DMS153 (cell line): ENCODE results near the gene GASK1B.

Experiments used
- DNase-seq: peaks from one replicate; lab custom pipeline; 2025; lab: John Stamatoyannopoulos, UW

GASK1B gene

DNA sequence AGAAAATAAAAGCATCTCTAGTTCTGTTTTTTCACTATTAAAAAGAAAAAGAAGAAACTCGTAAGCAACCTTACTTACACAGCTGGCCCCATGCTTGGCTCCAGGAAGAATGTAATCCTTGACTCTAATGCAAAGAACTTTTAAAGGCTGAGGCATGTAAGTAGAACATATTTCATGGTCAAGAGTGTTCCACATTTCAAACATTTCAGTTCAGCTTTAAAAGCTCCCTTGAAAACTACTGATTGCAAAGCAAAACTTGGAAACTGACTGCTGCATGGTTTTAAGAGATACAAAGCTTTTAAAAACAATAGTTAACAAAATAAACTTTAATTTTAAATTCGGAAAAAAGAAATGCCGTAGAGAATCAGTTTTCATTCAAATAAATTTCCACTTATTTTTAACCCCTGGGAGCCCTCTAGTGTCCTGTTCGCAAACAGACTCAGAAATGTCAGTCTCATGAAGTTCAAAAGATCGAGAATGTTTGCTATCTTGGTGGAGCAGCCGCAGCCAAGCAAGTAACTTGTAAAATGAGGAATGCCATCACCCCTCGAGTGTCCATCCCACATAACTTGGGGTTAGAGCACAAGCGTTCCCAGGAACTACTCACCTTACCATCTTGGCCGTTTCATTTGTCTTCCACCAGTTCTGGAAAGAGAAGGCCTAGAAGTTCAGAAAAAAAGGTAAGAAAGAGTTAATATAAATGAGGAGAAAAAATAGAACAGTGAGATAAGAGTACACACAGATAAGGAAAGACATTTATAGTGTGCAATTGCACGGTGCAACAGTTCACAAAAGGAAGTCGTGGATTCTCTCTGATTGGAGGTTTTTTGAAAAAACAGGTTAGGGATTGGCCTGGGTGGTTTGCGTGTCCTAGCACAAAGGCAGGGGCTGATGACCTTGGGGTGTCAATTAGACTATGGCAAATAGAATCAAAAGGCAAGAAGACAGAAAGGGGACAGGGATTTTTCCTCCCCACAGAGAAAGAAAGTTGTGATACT, at the start of gene GASK1B:
Gene GASK1B (minus strand): TSS at position 765 of the 998 bp plus-strand sequence. CDS start 1,650 bp downstream, outside the sequence.
- peak; percentile 16 for DNase-seq

DNA sequence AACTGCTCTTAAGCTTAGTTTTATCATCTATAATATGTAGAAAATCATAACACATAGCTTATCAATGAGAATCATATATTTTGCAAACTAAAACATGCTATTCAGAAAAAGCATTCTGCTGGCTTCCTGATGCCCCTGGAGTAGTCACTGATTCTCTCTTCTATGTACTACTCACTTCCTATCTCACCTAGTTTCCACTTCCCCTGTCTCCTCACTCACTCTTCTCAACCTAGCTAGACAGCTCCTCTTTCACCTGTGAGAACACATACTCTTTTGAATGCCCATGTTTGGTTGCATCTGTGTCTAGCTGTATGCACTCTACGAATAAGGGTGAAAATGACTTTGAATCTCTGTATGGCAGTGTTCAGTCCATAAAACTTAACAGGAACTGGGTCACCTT, 46.8 kb upstream of the GASK1B start:
- DNase-seq, result no peak

DNA sequence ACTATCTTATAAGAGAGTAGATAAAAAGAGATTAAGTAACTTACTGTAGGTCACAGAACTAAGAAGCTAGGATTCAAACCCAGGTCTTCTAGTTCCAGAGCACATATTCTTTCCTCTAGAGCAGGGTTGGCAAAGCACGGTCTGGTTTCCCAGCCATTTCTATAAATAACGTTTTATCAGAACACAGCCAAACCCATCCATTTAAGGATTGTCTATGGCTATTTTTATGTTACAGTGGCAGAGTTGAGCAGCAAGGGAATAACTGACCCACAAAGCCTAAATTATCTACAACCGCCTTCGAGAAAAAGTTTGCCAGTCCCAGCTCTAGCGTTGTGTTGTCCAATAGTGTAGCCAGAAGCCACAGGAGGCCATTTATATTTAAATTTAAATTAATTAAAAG, 44.9 kb upstream of the GASK1B start:
- no peak for DNase-seq

DNA sequence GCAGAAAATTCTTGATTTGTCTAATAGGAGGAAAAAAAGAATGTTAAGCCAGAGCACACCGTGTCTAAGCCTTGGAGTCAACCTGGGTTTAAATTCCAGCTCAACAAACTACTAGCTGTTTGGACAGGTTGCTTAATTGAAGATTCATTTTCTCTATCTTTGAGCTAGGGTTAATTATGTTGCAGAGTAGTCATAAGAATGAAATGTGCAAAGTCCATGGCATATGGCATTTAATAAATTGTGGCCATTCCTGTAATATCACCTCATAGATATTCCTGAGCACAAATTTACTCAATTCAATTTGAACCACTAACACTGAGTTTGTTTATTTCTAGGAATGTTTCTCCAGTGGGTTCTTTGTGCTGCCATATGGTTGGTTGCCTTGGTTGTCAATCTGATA, 42.0 kb upstream of the GASK1B start:
- no peak for DNase-seq

DNA sequence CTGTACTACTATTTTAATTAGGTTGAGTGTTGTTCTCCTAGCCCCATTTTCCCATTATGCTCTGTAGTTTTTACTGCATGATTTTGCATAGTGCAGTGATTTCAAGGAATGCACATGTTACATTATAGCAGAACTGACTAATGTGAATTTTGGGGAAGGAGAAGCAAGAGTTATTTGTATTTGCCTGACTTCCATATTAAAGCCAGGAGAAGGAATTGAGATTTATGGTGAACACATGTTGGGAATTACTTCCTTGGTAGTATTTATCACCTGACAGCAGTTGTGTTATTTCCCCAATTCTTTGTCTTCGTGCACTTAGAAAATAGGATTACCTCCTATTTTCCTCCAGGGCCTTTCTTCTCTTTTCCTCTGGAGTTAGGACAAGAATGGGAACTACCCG, 40.6 kb upstream of the GASK1B start:
- no peak for DNase-seq

DNA sequence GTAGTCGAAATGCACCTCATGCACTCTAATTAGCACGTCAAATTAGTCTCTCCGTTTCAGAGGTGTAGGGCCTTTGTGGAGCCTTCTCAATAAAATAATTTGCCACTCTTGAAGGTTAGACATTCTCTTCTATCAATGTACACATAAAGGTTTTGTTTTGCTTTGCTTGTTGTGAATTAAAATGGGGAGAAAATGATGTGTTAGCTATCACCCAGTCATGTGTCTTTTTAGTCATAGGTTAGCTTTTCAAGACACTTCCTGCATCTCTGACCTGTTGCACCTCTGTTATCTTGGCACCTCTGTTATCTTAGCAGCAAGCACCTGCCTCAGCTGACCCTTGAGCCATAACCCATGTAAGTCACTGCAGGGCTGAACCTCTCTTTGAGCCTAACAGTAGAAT, 38.4 kb upstream of the GASK1B start:
- DNase-seq, result no peak

DNA sequence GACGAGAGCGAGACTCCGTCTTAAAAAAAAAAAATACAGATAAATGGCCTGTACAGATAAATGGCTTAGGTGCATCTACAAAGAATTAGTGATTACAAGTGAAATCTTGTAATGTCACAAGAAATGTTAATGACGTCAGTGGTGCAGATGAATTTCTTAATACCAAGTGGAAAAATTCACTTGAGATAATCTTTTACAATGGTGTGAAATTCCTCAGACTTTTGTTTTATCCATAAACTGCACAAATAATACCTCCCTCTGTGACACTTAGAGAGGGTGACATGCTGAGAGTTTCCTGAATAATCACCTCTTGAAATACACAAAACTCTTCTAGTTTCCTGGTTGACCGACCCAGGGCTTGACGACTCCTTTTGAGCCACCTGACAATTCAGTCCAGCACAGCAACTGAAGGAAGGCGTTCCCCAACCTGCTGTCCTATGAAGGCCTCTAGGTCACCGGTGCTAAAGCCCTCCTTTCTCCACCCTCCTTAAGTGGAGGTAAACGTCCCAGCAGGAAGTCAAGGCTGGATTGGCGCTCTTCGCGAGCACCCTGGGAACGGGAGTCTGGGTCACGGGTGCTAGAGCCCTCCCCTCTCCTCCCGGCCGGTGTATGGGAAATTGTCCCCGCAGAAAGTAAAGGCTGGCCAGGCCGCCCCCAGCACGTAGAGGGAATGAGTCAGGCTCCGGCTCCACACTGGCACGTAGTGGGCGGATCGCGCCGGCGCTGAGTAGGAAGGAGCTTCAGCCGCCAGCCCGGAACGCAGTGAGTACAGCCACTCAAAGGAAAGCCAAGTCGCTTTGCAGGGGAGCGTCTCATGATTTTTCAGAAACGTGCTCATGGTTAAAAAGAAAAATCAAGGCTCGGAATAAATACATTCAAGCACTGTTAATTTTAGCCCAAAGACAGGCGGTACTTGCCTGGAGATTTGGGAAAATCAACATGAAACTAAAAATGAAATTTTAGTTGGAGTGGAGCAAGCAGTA, 37.3 kb upstream of the GASK1B start, which contains the start of gene TMEM144:
Gene TMEM144 (plus strand): TSS at position 662 of the 983 bp plus-strand sequence. CDS start 2,182 bp downstream, outside the sequence.
- DNase-seq, result peak; percentile 59

DNA sequence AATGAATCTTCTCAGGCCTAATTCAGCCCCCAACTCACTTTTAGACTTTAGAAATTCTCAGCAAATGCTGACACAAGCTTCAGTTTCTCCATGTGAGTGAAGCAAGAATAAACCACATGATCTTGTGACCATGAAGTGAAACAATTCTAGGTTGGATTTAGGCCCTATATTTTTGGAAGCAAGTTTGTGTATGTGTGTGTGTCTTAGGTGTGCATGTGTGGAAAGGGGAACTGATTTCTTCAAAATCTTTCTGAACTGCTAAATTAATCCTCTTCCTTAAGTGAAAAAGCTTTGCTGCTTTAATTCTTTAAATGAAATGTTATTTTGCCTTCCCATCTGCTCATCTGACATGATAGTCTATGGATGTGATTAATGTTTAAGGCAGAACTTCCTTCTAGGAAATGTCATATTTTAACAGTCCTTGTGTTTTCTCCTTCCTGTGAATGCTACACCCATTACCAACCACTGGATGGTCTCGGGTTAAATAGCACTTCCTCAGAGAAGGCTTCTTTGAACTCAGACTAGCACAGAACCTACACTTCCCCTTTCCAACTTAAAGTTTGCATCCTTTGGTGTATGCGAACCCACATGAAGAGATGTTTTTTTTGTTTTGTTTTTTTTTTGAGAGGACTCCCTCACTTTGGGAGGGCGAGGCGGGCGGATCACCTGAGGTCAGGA, 36.3 kb upstream of the GASK1B start:
- DNase-seq, result no peak

DNA sequence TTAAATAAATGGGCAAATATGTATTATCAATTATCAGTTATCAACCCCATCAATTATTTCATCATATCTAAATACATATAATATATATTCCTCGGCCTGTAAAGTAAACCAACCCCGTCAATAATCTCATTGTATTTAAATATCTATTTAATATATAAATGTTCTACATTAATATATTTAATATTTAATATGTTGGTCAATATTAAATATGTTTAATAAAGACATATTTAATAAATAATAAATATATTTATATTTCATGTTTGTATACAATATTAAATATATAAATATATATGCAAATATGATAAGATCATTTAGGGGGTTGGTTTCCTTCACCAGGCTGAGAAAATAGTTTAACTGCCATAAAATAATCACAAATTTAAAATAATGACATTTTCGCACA, 31.1 kb upstream of the GASK1B start:
- no peak for DNase-seq

DNA sequence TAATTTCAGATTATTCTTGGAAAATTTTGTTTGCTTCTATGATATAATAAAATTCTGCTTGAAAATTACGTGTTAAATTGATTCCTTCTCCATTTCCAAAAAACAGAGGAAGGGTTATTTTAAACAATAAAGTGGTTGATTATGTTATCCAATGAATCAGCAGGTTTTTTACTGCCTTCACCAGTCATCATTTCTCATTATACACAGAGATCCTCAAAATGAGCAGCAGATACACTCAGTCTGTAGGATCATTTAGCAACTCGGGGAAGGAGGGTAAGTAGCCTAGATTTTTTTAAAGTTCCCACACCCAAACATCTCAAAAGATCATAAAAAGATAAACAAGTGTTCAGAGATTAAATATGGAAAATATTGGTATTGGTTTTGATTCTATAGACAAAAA, 30.6 kb upstream of the GASK1B start:
- no peak for DNase-seq

DNA sequence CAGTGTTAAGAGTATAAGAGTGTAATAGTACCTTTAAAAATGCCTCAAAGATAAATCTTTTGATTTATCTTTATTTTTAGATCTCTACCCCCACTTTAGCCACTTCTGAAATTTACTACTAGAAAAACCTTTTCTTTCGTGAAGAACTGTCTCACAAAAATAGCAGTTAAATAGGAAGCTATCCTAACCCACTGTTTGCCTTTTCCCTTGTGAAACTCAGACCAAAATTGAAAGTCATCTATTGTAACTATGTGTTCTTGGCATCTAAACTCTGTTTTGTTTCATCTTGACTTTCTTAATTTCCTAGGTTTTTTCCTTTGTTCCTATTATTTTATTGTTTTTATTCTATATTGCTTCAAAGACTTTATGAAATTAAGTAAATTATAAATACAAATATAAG, 29.7 kb upstream of the GASK1B start:
- no peak for DNase-seq

DNA sequence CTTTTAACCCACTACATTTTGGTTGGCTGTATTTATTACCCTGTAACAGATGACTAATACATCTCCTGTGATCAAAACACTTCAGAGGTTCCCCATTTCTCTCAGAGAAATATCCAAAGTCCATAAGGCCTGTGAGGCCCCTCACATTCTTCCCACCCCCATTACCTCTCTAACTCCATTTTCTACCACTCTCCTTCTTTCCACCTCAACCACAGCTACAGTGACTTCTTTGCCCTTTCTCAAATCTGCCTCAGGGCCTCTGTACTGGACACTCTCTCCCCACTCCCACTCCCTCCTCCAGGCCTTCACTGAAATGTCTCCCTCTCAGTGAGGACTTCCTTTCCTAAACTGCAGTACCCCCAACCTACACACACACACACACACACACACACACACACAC, 29.1 kb upstream of the GASK1B start:
- DNase-seq, result no peak

DNA sequence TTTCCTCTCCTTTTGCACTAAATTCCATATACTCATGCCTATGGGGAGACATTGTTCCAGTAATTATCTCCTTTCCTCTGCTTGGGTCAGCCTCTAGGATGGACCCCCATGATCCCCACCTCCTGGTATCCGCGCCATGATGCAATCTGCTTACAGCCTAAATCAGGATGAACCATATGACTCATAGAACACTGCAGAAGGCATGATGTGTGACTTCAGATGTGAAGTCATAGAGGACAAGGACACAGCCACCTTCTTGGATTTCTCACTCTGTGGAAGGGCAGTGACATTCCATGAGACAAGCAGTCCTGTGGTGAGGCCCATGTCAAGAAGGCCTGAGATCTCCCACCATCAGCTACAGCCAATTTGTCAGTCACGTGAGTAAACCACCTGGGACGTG, 28.5 kb upstream of the GASK1B start:
- no peak for DNase-seq

DNA sequence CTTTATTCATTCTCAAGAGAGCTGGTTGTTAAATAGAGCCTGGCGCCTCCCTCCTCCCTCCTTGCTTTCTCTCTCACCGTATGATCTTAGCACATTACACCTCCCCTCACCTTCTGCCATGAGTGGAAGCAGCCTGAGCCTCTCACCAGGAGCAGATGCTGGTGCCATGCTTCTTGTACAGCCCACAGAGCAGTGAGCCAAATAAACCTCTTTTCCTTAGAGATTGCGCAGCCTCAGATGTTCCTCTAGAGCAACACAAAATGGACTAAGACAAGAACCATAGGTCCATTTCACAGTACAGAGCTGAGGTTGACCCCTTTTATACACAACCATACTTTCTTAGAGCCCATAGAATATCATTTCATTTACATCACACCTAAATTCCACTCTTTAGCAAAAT, 27.4 kb upstream of the GASK1B start:
- DNase-seq, result no peak

DNA sequence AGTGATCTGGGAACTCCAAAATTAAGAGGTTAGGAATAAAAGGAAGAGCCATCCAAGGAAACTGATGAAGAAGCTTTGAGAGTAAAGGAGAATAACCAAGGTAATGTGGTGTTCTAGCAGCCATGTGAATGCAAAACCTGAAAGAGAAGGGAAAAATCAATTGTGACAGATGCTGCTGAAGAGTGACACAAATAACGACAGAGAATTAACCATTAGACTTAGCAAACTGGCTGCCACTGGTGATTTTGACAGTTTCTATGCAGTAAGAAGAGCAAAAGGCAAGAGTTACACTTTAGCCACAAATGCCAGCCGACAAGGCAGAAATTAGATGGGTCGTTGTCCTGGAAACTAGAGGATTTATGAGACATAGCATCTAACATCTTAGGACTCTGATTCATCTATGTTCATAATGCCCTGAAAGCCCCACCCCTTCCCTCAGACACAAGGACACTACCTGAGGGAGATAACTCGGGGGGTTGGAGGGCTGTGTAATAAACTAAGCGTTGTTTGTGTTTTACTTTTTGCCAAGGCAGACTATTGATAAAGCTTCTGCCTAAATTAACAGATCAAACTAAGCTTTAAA, 24.5 kb upstream of the GASK1B start:
- DNase-seq, result no peak

DNA sequence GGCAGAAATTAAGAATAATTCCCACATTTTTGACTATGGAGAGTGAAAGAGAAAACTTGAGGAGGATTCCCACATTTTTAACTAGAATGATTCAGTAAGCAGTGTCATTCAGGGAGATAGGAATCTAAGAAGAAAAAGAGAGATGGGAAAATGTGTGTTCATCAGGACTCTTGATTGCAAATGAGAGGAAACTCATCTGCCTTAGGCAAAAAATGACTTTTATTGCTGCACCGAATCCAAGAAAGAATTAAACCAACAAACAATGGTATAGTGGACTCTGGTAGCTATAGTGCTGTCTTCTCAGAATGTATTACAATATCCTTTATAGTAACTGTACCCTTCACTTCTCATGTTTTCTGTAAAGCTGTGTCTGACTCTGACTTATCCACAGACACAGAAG, 22.5 kb upstream of the GASK1B start:
- no peak for DNase-seq

DNA sequence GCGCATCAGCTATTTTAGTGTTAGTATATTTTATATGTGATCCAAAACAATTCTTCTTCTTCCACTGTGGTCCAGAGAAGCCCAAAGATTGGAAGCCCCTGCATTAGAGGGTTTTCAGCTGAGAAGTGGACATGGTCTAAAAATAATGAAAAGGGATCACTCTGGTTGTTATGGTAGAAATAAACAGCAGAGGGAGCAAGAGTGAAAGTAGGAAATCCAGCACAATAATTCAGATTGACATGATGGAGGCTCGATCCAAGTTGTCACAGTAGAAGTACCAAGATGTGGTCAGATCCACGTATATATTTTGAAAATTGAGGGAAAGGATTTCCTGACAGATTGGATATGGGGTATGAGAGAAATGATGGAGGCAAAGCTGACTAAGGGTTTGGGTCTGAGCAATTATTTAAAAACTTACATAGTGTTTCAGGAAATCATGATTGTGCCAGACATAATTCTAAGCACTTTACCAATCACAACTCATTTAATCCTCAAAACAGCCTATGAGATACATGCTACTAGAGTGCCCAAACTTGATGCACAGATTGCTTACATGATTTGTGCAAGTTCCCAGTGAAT, 20.4 kb upstream of the GASK1B start:
- peak; percentile 25 for DNase-seq

DNA sequence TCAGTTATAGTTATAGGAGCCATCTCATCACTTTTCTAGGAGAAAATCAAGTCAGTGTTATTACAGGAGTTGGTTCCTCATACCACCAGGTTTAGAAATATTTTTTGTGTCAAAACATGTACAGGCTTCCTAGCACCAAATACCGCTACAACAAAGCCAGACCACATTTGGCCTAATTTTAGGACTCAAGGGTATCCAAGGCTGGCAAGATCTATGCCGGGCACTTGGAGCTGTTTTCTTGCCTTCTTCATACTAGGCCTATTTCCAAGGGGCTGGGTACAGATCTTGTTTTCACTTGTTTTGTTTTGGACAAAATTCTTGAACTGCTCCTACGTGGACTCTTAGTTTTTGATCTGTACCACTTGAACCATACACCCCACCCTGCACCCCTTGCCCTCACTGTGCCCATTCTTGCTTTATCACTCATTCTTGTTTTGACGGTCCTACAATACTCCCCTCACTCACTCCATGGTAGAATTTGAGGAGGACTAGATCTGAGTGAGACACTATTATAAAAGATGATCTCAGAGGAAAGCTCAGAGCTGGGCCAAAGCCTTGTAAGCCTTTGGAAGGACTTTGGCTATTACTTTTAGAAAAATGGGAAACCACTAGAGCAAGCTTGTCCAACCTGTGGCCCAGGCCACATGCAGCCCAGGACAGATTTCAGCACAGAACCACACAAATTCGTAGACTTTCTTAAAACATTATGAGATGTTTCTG, 19.8 kb upstream of the GASK1B start:
- DNase-seq, result no peak

DNA sequence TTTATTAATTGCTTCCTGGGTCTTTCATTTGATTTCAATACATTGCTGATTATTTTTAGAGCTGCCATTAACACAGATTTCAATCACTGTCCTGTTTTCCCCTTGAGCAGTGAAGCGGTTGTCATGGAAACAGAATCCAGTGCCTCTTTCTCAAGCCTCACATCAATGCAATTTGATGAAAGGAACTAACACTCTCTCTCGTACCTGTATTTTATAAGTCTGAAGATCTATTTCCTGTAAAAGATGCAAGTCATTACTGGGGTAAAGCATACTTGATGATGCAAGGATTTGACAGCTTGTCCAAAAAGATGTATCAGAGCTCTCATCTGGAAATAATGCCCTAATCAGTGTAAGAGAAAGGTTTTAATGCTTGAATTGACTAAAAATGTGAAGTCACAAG, 17.9 kb upstream of the GASK1B start:
- no peak for DNase-seq

DNA sequence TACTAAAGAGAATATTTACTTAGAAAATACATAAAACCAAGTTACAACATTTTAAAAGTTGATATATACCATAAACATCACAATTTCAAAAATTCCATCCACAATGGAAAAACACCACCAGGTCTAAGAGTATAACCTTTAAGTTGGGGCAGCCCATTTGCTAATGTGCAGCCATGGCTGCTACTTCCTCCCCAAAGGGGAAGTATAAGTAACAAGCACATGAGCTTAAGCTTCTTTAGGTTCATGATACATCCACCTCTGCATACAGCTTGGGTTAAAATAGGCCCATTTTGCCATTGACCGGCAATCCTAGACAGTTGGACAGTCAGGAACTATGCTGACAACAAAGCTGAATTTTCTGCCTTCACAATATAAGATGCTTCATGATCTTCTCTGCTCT, 16.6 kb upstream of the GASK1B start:
- no peak for DNase-seq

DNA sequence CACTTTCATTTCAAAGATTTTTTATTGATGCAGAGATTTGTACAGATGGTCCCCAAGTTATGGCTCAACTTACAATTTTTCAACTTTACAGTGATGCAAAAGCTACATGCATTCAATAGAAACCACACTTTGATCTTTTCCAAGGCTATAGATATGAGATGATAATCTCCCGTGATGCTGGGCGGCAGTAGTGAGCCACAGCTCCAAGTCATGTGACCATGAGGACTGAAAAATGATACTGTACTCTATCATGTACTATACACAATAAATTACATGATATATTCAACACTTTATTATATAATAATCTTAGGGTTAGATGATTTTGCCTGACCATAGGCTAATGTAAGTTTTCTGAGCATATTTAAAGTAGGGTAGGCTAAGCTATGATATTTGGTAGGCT, 14.0 kb upstream of the GASK1B start:
- DNase-seq, result no peak
